Panc1 (cell line): Measurements from ENCODE around the gene EIF4ENIF1. TPM values are rescaled to one million over a fixed set of nuclear protein-coding genes. Genes with fewer than 3 reads are reported as not detected.

ENCODE experiments used
- ATAC-seq: fragments of 200-7000 bp; cut with Tn5 transposase; 2 replicates; pipeline ENCODE4 v1.9.1; 2020; ENCODE audit warnings: mild to moderate bottlenecking, moderate library complexity
- BruUV-seq: library from RNA; stranded (reverse); fragments of 400-500 nt; replicated peaks from 2 replicates; lab custom pipeline; 2021; lab: Mats Ljungman, UMichigan
- CTCF ChIA-PET: fragments of 300-600 bp; sonication (Branson Sonifier 250); formaldehyde crosslinking; loops from one replicate; lab custom pipeline; 2022; ENCODE audit warnings: antibody characterized with exemption; lab: Charles Lee
- POLR2A ChIA-PET: fragments of 300-600 bp; sonication (Branson Sonifier 250); formaldehyde crosslinking; loops from one replicate; lab custom pipeline; 2022; ENCODE audit warnings: antibody characterized with exemption; lab: Charles Lee
- DNase-seq: peaks from one replicate; pipeline ENCODE4 v3.0.0-alpha.2; 2010; ENCODE audit warnings: low read depth, low spot score
- H3K27ac ChIP-seq: 2 replicates; pipeline ENCODE4 v1.5.1; 2011; ENCODE audit warnings: mild to moderate bottlenecking, low read length, inconsistent platforms
- H3K27me3 ChIP-seq: fragments of 200-500 bp; sonication (Bioruptor generic); 2 replicates; pipeline ENCODE4 v1.6.0; 2014; ENCODE audit warnings: low read length, inconsistent platforms; ENCODE audit not compliant: control insufficient read depth, insufficient read depth
- H3K36me3 ChIP-seq: fragments of 200-500 bp; sonication (Bioruptor generic); 2 replicates; pipeline ENCODE4 v1.5.1; 2014; ENCODE audit warnings: inconsistent platforms, mild to moderate bottlenecking, low read length, moderate library complexity; ENCODE audit not compliant: control insufficient read depth, insufficient read depth
- H3K4me1 ChIP-seq: 2 replicates; pipeline ENCODE4 v1.5.1; 2011; ENCODE audit warnings: inconsistent platforms, mild to moderate bottlenecking, low read length, moderate library complexity; ENCODE audit not compliant: control insufficient read depth, insufficient read depth
- H3K4me3 ChIP-seq, 2 experiments: 2 replicates each; pipeline ENCODE4 v1.5.1; 2011 to 2012; ENCODE audit warnings: low read depth in 2 of 2, low read length in 2 of 2, mild to moderate bottlenecking in 2 of 2, inconsistent platforms in 1 of 2, moderate library complexity in 1 of 2
- H3K9me3 ChIP-seq: fragments of 200-500 bp; sonication (Bioruptor generic); 2 replicates; pipeline ENCODE4 v1.5.1; 2014; ENCODE audit warnings: low read depth, mild to moderate bottlenecking, inconsistent platforms, low read length, moderate library complexity; ENCODE audit not compliant: control insufficient read depth, insufficient read depth
- CTCF ChIP-seq: fragments of 450-650 bp; IDR thresholded peaks from 2 replicates; pipeline ENCODE4 v1.5.1; 2017; ENCODE audit warnings: mild to moderate bottlenecking
- POLR2AphosphoS5 ChIP-seq: IDR thresholded peaks from 2 replicates; pipeline ENCODE4 v1.6.1; 2012; ENCODE audit warnings: mild to moderate bottlenecking, low read depth, low read length, moderate library complexity
- SIN3A ChIP-seq: IDR thresholded peaks from 2 replicates; pipeline ENCODE4 v1.6.1; 2012; ENCODE audit warnings: low read depth, mild to moderate bottlenecking, low read length, moderate library complexity, borderline replicate concordance; ENCODE audit not compliant: insufficient read depth
- TCF7L2 ChIP-seq: IDR thresholded peaks from 2 replicates; pipeline ENCODE4 v1.6.1; 2011; ENCODE audit warnings: mild to moderate bottlenecking, low read depth, low read length, inconsistent platforms
- in situ Hi-C: cut with HindIII; loops from 2 replicates; pipeline ENCODE4 v1.10.0; 2016; ENCODE audit warnings: low sequenced_read_pairs, low pct_unique_long_range_greater_than_20kb
- intact Hi-C: fragments of 100-400 bp; cut with micrococcal nuclease; formaldehyde crosslinking; loops from one replicate; pipeline ENCODE4 v1.10.0; 2022; ENCODE audit not compliant: unreplicated experiment
- total RNA-seq: library from RNA; stranded (reverse); gene quantifications from one replicate; pipeline ENCODE4 v1.2.1, GENCODE V29; 2021; ENCODE audit not compliant: unreplicated experiment
- TF ChIP-seq, protein P1 (sequence below), 2 experiments: IDR thresholded peaks; 2 replicates each; pipeline ENCODE4 v1.6.1; 2011 to 2012; ENCODE audit warnings: low read depth in 2 of 2, control low read depth in 1 of 2, low read length in 1 of 2, mild to moderate bottlenecking in 1 of 2, moderate library complexity in 1 of 2; ENCODE audit not compliant: insufficient read depth in 1 of 2

The EIF4ENIF1 gene
- total RNA-seq, 1 experiment from 2014 or later = 23.3 TPM

DNA sequence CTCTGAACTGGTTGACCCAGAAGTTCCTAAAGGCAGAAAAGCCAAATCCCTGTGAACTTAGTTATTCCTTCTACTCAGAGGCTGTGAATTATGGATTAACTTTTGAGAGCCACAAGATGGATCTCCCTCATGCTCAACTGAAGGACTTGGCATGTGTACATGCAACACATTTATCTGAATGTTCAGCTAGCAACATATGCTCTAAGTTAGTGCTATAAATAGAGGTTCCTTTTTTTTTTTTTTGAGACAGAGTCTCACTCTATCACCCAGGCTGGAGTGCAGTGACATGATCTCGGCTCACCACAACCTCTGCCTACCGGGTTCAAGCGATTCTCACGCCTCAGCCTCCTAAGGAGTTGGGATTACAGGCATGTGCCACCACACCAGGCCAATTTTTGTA is 40.1 kb downstream of the EIF4ENIF1 start:
- no TSS peak for BruUV-seq
- ChIA-PET POLR2A (no interaction called here), CTCF (no interaction called here)
- Histone ChIP-seq H3K27me3 (no peaks in the 10 kb centered on the region), H3K4me3 (no peak overlapping the region), H3K4me1 (no peaks in the 10 kb centered on the region), H3K36me3 (peaks cover 11% of the 10 kb centered on the region), H3K27ac (no peak overlapping the region), H3K9me3 (no peaks in the 10 kb centered on the region)
- ATAC-seq (no peak), DNase-seq (no peak)
- intact Hi-C loops = no loop called here
- TF ChIP-seq SIN3A = no peak
- TF ChIP-seq CTCF = no peak
- TF ChIP-seq, protein P1, sequence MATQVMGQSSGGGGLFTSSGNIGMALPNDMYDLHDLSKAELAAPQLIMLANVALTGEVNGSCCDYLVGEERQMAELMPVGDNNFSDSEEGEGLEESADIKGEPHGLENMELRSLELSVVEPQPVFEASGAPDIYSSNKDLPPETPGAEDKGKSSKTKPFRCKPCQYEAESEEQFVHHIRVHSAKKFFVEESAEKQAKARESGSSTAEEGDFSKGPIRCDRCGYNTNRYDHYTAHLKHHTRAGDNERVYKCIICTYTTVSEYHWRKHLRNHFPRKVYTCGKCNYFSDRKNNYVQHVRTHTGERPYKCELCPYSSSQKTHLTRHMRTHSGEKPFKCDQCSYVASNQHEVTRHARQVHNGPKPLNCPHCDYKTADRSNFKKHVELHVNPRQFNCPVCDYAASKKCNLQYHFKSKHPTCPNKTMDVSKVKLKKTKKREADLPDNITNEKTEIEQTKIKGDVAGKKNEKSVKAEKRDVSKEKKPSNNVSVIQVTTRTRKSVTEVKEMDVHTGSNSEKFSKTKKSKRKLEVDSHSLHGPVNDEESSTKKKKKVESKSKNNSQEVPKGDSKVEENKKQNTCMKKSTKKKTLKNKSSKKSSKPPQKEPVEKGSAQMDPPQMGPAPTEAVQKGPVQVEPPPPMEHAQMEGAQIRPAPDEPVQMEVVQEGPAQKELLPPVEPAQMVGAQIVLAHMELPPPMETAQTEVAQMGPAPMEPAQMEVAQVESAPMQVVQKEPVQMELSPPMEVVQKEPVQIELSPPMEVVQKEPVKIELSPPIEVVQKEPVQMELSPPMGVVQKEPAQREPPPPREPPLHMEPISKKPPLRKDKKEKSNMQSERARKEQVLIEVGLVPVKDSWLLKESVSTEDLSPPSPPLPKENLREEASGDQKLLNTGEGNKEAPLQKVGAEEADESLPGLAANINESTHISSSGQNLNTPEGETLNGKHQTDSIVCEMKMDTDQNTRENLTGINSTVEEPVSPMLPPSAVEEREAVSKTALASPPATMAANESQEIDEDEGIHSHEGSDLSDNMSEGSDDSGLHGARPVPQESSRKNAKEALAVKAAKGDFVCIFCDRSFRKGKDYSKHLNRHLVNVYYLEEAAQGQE (IDR thresholded peaks at IDR 0.05; ENCODE audit: insufficient read depth in 1 of 2, low read depth in 2 of 2, low read length in 1 of 2) = no peak
- no peak for TF ChIP-seq POLR2AphosphoS5
- TF ChIP-seq TCF7L2 = no peak
- in situ Hi-C loops = no loop called here

- POLR2A ChIA-PET = no interaction called here
- TF ChIP-seq CTCF (no peak), POLR2AphosphoS5 (no peak), SIN3A (no peak), TCF7L2 (no peak)
- TF ChIP-seq, protein P1 (IDR thresholded peaks at IDR 0.05; ENCODE audit: insufficient read depth in 1 of 2, low read depth in 2 of 2, low read length in 1 of 2) = no peak
- ATAC-seq (no peak), DNase-seq (no peak)
- Histone ChIP-seq H3K4me3 (no peak overlapping the region), H3K9me3 (no peaks in the 10 kb centered on the region), H3K36me3 (peaks cover 11% of the 10 kb centered on the region), H3K27ac (no peak overlapping the region), H3K4me1 (no peaks in the 10 kb centered on the region), H3K27me3 (no peaks in the 10 kb centered on the region)
- intact Hi-C loops = no loop called here
- CTCF ChIA-PET = no interaction called here
- BruUV-seq = no TSS peak
- in situ Hi-C loops = no loop called here
These were observed 41.3 kb downstream of the EIF4ENIF1 start for GRCh38 chr22:31448382-31448781.
